Muscle of leg (tissue), 16 donors: ENCODE measurements around the gene HIVEP2. TPM values are rescaled to one million over a fixed set of nuclear protein-coding genes. Genes with fewer than 3 reads are reported as not detected.
"Not testable (repeated sequence)": the region's sequence is repeated elsewhere in the genome, so short reads cannot be mapped to it uniquely, and the experiment has no call there.

ENCODE experiments used
- DNase-seq: peaks from one replicate; pipeline ENCODE4 v3.0.0; 2013
- H3K27ac ChIP-seq: one replicate; pipeline ENCODE4 v1.5.1; 2013; ENCODE audit warnings: mild to moderate bottlenecking, low read length, control low read depth
- H3K27me3 ChIP-seq: one replicate; pipeline ENCODE4 v1.6.1; 2013; ENCODE audit warnings: low read length; ENCODE audit not compliant: control insufficient read depth, insufficient read depth
- H3K36me3 ChIP-seq: one replicate; pipeline ENCODE4 v1.6.1; 2013; ENCODE audit warnings: low read length; ENCODE audit not compliant: control insufficient read depth, insufficient read depth
- H3K4me1 ChIP-seq: one replicate; pipeline ENCODE4 v1.6.1; 2013; ENCODE audit warnings: low read length; ENCODE audit not compliant: control insufficient read depth, insufficient read depth
- H3K4me3 ChIP-seq: one replicate; pipeline ENCODE4 v1.5.1; 2013; ENCODE audit warnings: low read length, control low read depth
- H3K9me3 ChIP-seq: replicated peaks from 2 replicates; pipeline ENCODE4 v1.6.1; 2013; ENCODE audit warnings: low read depth, low read length; ENCODE audit not compliant: control insufficient read depth
- WGBS: methylation state at CpG from one replicate; pipeline ENCODE4 v1.1.5; 2013; ENCODE audit warnings: missing lambda C conversion rate; ENCODE audit not compliant: insufficient coverage; 5-methylcytosine and 5-hydroxymethylcytosine counted together
- long read RNA-seq, 11 donors: transcript quantifications; one replicate each; lab custom pipeline, GENCODE V29; 2026
- polyA plus RNA-seq, 8 donors: library from polyadenylated mRNA; unstranded; fragments of 120-200 nt; gene quantifications; one replicate each; pipeline versions ENCODE4 v1.2.1 to v1.2.3, GENCODE V29; 2013; ENCODE audit warnings: inconsistent platforms in 1 of 8, low replicate concordance in 1 of 8; ENCODE audit not compliant: insufficient read length in 8 of 8, insufficient read depth in 1 of 8
- total RNA-seq: library from RNA; stranded (reverse); fragments of 120-200 nt; gene quantifications from one replicate; pipeline ENCODE4 v1.2.4, GENCODE V29; 2013

Gene HIVEP2
- 12.5 TPM for total RNA-seq
- polyA plus RNA-seq: 10 to 100 TPM in 7 of 8 donors, 1 to 10 TPM in 1; 8.6 to 17.9 (median 14.9) TPM
- long read RNA-seq, donor 1: 0 reads
- long read RNA-seq, donor 2: 0 reads
- long read RNA-seq, donor 3: 0 reads
- long read RNA-seq, donor 4: 0 reads
- long read RNA-seq, donor 5, partial matches to known transcripts: 11 of 11 reads
- long read RNA-seq, donor 5, other reads (novel, unspliced or antisense): 0 of 11 reads
- long read RNA-seq, donor 6: 0 reads
- long read RNA-seq, donor 7: 0 reads
- long read RNA-seq, donor 8: 0 reads
- long read RNA-seq, donor 9, partial matches to known transcripts: 6 of 6 reads
- long read RNA-seq, donor 9, other reads (novel, unspliced or antisense): 0 of 6 reads
- long read RNA-seq, donor 10, partial matches to known transcripts: 6 of 6 reads
- long read RNA-seq, donor 10, other reads (novel, unspliced or antisense): 0 of 6 reads
- long read RNA-seq, donor 11: 0 reads

- Histone ChIP-seq H3K4me1 (peaks cover 10% of the 10 kb centered on the region), H3K4me3 (peak within 1 kb of the TSS; percentile 97), H3K9me3 (no peaks in the 10 kb centered on the region), H3K27ac (peak within 1 kb of the TSS; percentile 99), H3K27me3 (no peaks in the 10 kb centered on the region), H3K36me3 (no peaks in the 10 kb centered on the region)
- 0% methylated on average over 42 of the region's 50 CpGs for WGBS
- peak; percentile 91 for DNase-seq
Measured at GRCh38 chr6:142945049-142945445, at the start of gene HIVEP2. TSS of gene HIVEP2 (minus strand) at chr6:142945176. CDS start at chr6:142774738, 170,438 bp downstream.

- H3K27me3 ChIP-seq: no peaks in the 10 kb centered on the region
Measured at GRCh38 chr6:142993977-142994376, 49.0 kb upstream of the HIVEP2 start.

GRCh38 chr6:142987490-142987889 is 42.5 kb upstream of the HIVEP2 start:
- Histone ChIP-seq H3K4me1 (no peaks in the 10 kb centered on the region), H3K4me3 (no peak overlapping the region), H3K36me3 (no peaks in the 10 kb centered on the region), H3K9me3 (peaks cover 4% of the 10 kb centered on the region), H3K27me3 (no peaks in the 10 kb centered on the region), H3K27ac (no peak overlapping the region)
- no peak for DNase-seq

More at GRCh38 chr6:142993977-142994376, 49.0 kb upstream of the HIVEP2 start:
- Histone ChIP-seq H3K9me3 (no peaks in the 10 kb centered on the region), H3K36me3 (no peaks in the 10 kb centered on the region), H3K4me3 (no peak overlapping the region), H3K27ac (no peak overlapping the region), H3K4me1 (no peaks in the 10 kb centered on the region)
- no peak for DNase-seq
- 94% methylated on average over 7 of the region's 7 CpGs for WGBS

- H3K27me3 ChIP-seq: no peaks in the 10 kb centered on the region
- no peak overlapping the region for H3K4me3 ChIP-seq
- no peak overlapping the region for H3K27ac ChIP-seq
- peak; percentile 91 for DNase-seq
- H3K4me1 ChIP-seq: no peaks in the 10 kb centered on the region
- peaks cover 4% of the 10 kb centered on the region for H3K9me3 ChIP-seq
- no peaks in the 10 kb centered on the region for H3K36me3 ChIP-seq
- no CpG with 5 or more reads among the region's 2 CpGs for WGBS
Measured at GRCh38 chr6:142985281-142985680, 40.3 kb upstream of the HIVEP2 start.

- peak; percentile 43 for DNase-seq
- Histone ChIP-seq H3K27ac (peak overlapping the region; percentile 31), H3K27me3 (no peaks in the 10 kb centered on the region), H3K36me3 (no peaks in the 10 kb centered on the region), H3K4me3 (no peak overlapping the region), H3K9me3 (peaks cover 4% of the 10 kb centered on the region), H3K4me1 (no peaks in the 10 kb centered on the region)
- WGBS: 85% methylated on average over 1 of the region's 3 CpGs
Measured at GRCh38 chr6:142984386-142984785, 39.4 kb upstream of the HIVEP2 start.

GRCh38 chr6:142975365-142975764 is 30.4 kb upstream of the HIVEP2 start:
- Histone ChIP-seq H3K4me3 (no peak overlapping the region), H3K27ac (no peak overlapping the region), H3K36me3 (no peaks in the 10 kb centered on the region), H3K4me1 (no peaks in the 10 kb centered on the region), H3K9me3 (no peaks in the 10 kb centered on the region), H3K27me3 (no peaks in the 10 kb centered on the region)
- 82% methylated on average over 3 of the region's 3 CpGs for WGBS
- DNase-seq: no peak

- not testable (repeated sequence) for H3K4me3 ChIP-seq, DNase-seq, H3K4me1 ChIP-seq, H3K27ac ChIP-seq, H3K9me3 ChIP-seq, H3K36me3 ChIP-seq, H3K27me3 ChIP-seq
- WGBS: 80% methylated on average over 1 of the region's 3 CpGs
Measured at GRCh38 chr6:142970941-142971340, 26.0 kb upstream of the HIVEP2 start.

GRCh38 chr6:142968601-142969000 is 23.6 kb upstream of the HIVEP2 start:
- Histone ChIP-seq H3K36me3 (no peaks in the 10 kb centered on the region), H3K4me3 (no peak overlapping the region)
- DNase-seq: no peak

GRCh38 chr6:142966294-142966693 is 21.3 kb upstream of the HIVEP2 start:
- WGBS: no CpG with 5 or more reads among the region's 1 CpG
- H3K9me3 ChIP-seq: no peaks in the 10 kb centered on the region
- no peak for DNase-seq
- no peak overlapping the region for H3K27ac ChIP-seq
- H3K27me3 ChIP-seq: no peaks in the 10 kb centered on the region
- H3K4me3 ChIP-seq: no peak overlapping the region
- no peaks in the 10 kb centered on the region for H3K4me1 ChIP-seq
- H3K36me3 ChIP-seq: no peaks in the 10 kb centered on the region

More at GRCh38 chr6:142968601-142969000, 23.6 kb upstream of the HIVEP2 start:
- Histone ChIP-seq H3K9me3 (no peaks in the 10 kb centered on the region), H3K27me3 (no peaks in the 10 kb centered on the region), H3K4me1 (no peaks in the 10 kb centered on the region), H3K27ac (no peak overlapping the region)

- no peak for DNase-seq
- Histone ChIP-seq H3K4me1 (no peaks in the 10 kb centered on the region), H3K27ac (no peak overlapping the region), H3K27me3 (no peaks in the 10 kb centered on the region), H3K9me3 (no peaks in the 10 kb centered on the region), H3K36me3 (no peaks in the 10 kb centered on the region), H3K4me3 (no peak overlapping the region)
- WGBS: no CpG with 5 or more reads among the region's 1 CpG
Measured at GRCh38 chr6:142965164-142965563, 20.2 kb upstream of the HIVEP2 start.
